CD4-positive, alpha-beta T cell treated with Interleukin-12 subunit alpha and Interleukin-12 subunit beta, for 1 hour (primary cell): Measurements from ENCODE around the gene NHS.

Source experiments
- DNase-seq: peaks from one replicate; pipeline ENCODE4 v3.0.0-alpha.2; 2020

The NHS gene

DNA sequence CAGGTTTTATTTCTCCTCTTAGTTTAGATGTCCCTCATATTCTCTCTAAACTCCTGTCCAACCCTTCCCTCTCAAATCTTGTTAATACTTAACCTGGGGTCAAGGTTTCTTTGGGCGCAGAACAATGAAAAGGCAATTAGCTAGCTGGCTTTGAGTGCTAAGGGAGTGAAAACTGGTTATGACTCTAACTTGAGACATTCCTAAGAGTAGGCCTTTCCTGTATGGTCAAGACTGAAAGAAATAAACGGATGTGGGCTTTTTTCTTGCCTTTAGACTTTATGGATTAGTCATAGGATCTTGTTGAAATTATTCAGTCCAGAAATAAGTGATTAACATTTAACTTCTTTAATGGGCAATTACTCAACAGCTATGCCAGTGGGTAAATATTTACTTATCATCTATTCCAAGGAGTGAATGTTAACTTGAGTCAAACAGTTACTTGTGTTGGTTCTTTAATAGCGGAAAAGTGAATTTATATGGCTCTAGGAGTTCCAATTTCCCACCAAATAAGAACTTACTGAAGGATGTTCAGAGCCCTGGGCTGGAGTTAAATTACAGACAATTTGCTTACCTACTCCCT lies 220.5 kb downstream of the NHS start:
- DNase-seq = no peak

DNA sequence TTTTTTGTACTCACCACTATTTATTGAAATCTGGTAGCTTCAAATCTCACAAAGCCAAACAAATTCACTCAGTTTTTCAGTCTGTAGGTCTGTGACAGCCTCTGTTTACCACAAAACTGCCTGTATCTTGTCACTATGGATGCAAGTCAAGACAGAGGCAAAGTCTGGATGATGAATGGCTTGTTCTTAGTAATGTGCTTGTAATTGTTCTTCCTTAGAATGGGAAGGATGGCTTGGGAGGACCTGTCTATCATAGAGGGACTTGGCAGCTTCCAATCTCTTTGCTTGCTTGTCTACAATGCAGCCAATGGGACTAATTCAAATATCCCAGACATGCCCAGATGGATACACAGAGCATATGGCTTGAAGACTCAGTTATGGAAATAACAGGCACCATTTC lies 221.1 kb downstream of the NHS start:
- DNase-seq = no peak

DNA sequence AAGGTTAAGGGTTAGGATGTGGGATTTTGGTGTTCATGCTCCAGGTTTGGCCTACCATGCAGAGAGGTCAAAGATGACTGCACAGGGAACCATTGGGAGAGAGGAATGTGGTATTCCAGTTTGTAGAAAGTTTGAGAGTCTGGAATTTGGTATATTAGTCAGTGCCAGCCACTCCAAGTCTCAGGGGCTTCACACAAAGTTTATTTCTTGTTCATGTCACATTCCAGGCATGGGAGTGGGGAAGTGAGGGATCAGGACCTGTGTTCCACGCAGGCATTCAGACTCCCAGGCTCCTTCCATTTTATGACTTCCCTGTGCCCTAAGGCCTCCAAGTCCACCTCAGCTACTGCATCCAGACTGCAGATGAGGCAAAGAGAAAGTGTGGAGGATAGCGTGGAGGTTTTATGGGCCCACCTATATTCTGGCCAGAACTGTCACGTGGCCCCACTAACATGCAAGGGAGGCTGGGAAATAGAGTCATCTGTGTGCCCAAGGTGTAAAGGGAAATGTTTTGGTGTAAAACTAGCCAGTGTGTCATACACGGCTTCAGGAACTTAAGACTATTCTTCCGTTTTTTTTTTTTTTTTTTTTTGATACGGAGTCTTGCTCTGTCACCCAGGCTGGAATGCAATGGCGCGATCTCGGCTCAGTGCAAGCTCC lies 221.7 kb downstream of the NHS start:
- no peak for DNase-seq

DNA sequence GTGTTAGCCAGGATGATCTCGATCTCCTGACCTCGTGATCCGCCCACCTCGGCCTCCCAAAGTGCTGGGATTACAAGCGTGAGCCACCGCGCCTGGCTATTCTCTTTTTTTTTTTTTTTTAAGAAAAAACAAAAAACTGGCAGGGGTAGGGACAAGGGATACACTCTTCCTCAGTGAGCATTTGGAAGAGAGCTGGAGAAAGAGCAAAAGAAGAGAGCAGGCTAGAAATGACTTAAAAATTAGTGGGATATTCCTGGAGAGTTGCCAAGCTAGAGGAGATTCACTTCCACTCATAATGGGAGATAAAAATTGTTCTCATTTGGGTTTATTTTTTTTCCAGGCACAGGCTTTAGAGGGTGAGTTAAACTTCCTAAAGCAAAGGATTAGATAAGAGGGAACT lies 222.3 kb downstream of the NHS start:
- no peak for DNase-seq

DNA sequence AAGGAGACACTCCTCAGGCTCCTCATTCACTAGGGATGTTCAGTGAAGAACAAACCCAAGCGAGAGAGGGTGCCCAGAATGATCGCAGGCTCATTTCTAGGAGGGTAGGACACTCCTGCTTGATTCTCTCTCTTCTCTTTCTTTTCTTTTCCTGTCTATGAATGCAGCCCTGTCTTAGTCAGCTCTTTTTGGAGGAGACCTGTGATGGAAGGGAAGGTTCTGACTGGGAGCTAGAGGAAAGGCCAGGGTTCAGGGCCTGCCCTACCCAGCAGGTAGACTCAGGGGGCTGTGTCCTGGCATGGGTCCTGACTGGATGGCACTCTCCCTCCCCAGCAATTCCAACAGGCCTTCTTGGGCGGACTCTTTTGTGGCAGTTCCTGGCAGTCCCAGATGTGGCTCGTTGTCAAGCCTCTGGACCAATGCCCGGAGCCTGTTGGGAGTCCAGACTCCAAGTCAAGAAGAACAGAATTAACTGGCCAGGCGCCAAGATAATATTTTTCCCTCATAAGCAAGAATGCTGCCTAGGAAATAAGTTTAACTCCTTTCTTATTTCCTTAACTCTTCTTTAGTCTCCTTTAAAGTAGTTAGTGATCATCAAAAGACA lies 222.9 kb downstream of the NHS start:
- no peak for DNase-seq

DNA sequence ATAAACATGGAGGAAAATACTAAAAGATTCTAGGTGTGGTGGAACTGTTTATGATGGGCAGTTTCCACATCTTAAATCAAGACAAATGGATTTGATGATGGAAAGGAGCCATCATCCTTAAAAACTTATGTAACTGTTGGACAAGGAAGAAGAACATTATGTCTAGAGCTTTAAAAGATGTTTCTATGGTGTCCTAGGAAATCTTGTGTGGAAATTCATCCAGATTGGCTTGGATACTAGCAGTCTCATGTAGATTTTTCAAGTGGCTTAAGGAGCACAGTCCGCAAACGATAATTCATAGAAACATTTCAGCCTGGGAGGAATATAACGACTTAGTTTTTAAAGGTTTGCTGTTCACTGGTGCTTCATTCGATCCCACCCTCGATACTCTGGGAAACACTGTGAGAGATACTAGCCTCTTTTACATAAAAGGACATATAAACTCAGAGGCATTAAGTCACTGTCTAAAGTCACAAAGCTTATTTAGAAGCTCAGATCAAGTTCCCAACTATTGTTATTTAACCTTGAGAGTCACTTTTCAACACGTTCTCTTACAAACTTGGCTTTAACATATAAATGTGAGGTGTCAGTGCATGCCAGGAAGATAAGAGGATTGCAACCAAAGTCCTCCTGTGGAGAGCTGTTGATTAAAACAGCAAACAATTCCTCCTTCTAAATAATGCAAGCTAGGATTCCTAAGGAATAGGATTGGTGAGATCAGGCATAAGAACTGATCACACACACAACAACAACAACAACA lies 226.6 kb downstream of the NHS start:
- no peak for DNase-seq

DNA sequence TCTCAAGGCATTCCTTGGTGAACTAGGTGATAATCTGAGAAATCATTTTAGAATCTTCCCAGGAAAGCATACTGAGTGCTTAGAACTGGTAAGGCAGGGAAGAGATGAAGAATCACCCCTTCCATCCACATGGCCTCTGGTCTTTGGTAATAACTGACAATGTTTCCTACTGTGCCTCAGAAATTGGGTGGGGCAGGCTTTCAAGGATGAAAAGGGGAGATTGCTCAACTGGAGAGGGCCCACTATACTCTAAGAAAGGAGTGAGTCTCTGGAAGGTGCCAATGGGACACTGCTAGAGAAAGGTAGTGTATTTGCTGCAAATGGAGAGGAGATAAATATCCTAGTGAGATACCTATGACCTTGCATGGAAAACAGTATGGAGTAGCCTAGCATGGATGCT lies 227.2 kb downstream of the NHS start:
- no peak for DNase-seq

DNA sequence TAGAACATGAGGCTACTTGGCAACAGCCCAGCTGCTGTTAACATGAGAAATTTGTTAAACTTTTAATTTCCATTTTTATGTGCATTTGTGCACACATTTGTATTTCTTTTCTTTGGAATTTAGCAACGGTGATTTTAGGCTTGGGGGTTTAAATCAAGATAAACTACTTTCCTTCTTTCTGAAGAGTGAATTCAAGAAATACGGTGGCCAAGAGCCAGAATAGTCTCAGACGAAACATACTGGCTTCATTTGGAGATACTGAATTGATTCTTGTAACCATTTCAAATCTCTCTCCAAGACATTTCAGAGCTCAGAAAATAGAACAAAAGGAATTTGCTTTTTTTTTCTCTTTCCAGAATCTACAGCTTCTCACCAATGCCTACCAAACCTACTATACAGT lies 228.2 kb downstream of the NHS start:
- no peak for DNase-seq

DNA sequence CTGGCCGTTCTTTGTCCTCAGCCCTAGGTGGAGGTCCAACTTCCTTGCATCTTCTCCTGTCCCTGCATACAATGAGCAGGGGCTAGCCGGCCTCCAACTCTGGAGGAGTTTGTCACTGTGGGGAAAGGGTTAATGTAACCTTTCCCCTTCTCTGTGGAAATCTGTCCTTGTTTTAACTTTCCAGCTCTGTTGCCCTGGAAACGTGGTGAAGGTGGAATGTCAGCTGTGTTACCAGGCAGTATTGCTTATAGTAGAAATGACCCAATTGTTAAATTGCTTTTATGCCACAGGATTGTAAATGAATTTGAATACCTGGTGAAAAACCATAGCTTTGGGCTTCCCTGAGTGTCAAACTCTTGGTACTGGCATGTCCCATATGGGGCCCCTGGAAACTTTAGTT lies 230.7 kb downstream of the NHS start:
- no peak for DNase-seq

DNA sequence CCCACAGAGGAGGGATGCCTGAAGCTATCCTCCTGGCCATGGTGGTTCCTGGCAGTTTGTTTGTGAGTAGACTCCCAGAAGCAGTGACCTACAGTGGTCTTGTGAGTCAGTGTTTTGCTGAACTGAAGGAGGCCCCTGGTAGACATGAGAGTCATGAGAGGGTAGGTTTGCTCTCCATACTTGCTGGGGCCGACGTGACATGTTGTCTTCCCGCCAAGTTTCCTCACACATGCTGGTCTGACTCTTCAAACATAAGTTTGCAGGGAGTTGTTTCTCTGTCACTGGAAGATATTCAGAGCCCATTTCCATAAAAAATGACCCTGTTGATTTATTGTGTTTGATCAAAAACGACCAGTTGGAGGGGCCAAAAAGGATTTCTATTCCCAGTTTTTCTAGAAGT lies 231.2 kb downstream of the NHS start:
- no peak for DNase-seq

DNA sequence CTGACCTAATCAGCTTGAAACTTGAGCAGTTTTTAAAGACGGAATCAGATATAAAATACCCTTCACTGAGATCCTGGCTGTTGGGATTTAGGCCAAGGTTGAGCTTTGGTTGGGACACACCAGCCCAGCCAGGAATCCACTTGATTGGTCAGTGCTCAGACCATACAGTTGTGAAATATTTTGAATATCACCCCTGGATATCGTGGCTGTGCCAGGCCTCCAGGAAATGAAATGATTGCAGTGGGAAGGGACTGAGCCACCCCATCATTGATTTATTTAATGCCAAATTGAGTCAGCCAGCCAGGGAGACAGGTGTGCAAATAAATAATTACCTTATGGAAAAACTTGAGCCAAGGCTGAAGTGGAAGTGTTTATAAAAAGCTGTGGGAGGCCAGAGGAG lies 233.9 kb downstream of the NHS start:
- DNase-seq = no peak

DNA sequence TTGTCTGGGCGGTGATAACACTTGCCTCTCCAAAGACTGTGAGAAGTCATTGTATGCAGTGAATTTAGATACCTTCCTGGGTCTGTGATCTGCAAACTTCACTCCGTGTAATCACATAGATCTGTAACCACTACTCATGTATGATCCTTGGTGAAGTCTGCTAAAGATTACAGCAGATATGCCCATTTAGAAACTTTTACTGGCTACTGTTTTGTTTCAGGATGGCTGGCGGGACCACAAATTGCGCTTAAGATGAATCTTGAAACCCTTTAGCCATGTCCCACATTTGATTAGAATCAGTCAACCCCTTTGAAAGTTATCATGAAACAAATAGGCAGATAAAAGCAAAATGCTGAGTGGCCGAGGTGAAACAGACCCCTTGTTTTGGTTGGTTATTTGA lies 235.8 kb downstream of the NHS start:
- DNase-seq = no peak

DNA sequence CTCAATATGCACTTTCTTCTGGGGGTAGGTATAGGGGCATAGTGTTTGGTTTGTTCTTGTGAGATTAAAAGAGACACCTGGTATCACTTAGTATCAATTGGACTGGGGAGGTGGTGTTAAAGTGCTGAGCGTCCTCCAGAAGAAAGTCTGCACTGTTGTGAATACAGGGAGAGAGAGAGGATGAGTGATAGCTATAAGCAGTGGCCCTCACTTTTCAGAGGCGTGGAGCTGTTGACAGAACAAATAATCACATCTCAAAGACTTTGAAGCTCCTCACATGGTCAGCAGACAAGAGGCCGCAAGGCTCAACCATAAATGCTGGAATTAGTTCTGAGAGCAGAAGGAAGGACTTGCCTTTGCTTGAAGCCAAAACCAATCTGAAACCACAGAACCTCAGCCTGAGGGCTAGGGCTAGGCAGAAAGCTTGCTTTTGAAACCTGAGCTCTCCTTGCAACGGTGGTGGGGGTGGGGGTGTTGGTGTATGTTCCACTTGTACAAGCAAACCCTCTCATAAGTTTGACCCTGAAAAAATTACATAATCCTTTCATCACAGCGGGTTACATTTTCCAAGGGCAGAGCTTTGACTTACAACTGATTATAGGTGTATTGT lies 239.1 kb downstream of the NHS start:
- no peak for DNase-seq

DNA sequence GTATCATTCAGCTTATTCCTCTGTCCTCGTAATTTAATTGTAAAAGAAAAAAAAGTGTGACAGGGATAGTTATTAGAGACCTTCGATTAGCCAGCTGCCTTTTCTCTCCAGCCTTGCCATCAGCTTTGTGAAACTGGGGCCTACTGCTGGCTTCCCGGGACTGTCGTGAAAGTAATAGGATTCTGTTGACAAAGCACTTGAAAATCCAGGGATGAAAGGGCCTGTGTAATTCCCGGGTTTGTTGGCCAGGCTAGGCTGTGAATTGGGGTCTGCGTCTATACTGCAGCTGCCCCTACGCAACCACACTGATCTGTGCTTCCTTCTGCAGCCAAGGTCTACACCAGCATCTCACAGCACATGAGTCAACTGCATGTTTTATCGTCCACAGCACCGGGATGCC lies 241.9 kb downstream of the NHS start:
- DNase-seq = no peak

DNA sequence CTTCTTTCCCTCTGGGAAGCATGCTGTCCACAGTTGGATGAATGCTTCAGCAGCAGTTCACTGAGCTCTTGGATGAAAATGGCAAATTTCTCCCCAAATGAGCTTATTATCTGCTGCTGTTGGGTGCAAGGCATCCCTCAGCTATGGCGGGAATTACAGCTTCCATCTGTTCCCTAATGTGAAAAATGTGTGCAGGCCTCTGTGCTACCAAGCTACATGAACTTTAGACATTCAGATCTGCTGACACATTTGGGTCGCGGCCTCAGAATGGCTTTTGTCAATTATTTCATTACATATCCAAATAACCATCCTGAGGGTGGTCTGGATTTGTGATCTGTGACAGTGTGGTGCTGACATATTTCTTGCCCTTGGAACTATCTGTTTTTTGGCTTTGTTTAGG lies 242.8 kb downstream of the NHS start:
- DNase-seq = no peak

DNA sequence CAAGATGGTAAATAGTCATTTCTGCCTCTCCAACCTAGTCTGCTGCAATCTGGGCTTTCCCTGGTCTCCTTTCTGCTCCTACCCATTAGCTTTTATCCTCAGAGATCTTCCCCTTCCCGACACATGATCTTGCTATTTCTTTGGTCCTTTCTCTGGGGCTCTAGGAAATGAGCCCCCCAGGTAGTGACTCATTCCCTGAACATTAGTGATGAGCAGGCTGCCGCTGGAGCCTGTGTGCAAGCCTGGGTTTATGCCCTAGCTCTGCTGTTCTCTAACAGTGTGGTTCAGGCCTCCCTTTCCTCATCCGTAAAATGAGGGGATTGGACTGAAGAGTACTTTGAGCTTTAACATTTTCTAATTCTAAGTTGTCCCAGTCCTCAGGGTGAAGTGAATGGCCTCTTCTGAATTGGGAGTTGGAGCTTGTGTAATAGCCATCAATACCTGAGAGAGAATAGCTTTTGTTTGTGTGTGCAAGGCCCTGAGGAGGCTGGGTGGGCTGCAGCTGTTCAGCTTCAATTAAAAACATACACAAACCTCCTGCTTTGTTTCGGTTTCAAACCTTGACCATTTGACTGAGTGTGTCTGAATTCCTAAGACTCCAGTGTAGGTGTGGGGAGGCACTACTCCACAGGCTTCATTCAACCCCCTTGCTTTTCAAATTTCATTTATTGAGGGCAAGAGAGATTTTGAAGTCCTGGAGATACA lies 246.7 kb downstream of the NHS start:
- no peak for DNase-seq

DNA sequence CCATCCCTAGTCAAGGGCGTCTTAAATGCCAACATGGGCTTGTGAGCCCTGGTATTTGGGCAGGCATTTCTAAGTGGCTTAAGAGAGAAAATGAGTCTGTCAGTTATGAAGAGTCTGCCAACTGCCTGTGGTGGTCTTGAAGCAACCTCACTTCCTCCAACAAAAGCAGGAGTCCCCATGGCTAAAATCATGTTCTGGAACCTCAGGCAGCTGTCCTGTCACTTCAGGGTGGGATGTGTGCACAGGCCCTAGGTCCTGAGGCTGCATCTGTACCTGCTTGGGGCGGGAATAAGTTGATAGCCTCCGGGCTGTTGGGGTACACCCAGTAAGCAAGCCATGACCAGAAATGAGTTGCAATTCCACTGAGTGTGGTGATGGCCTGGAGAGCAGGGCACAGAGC lies 247.3 kb downstream of the NHS start:
- DNase-seq = no peak

DNA sequence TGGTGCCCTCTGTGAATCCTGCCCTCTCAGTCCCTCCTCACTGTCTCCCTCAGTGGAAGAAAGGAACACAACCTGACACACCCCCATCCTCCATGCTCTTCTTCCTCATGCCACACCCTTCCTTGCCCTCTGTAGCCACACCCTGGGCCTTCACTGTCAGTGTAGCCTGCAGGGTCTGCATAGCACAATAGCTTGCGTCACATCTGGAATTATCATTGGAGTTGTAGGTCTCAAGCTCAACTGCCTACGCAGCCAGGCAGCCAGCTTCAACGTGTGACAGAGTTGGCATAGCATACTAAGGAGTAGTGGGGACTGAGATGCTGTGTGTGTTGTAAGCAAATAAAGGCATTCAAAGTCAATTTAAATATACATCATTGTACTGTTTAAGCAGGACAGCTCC lies 248.8 kb downstream of the NHS start:
- DNase-seq = no peak

DNA sequence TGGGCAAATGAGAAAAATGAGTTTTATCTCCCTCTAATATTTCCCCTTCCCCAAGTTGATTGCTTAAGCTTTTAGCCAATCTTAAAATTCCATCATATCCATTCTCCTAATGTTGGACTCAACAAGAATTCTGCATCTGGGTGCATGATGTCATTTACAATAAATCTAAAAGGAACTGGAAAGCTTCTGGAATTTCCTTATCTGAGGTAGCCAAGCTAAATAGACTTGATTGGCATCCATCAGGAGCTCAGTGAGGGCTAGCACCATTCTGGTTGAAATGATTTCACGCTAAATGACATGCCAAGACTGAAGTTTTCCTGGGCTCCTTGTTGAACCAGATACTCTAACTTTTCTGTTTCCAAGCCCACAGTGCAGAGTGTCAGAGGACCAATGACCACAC lies 252.0 kb downstream of the NHS start:
- DNase-seq = no peak

DNA sequence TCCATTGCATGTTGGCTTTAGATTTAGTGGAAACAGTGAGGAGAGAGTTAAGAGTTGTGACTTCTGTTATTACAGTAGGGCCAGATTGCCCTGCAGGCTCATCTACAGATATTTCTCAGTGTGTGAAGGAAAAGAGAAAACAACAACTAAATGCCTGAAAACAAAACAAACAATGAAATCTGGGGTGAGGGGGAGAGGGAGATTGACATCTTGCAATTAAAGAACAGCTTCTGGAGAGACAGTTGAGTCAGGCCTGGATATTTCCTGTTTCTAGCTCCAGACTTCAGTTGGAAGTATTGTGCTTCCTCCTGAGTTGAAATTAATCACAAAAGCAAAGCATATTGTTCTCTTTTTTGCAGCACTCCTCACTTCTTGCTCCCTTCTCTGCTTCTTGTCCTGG lies 254.0 kb downstream of the NHS start:
- DNase-seq = no peak

DNA sequence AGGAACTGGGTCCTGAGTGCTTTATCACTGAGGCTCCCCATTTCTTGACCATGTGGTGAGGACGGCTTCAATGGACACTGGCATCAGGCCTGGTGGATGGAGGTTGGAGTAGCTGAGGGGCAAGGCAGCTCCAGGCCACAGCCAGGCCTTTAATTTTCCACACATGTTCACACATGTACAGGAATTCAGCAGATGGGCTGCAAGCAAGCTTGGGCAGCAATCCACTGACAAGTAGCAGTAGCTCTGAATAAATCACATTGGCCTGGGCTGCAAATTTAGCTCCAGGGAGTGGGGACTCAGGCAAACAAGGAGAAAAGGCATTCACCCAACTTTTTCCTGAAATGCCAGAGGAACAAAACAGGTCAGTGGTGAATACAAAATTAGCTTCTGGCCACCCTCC lies 254.5 kb downstream of the NHS start:
- no peak for DNase-seq

DNA sequence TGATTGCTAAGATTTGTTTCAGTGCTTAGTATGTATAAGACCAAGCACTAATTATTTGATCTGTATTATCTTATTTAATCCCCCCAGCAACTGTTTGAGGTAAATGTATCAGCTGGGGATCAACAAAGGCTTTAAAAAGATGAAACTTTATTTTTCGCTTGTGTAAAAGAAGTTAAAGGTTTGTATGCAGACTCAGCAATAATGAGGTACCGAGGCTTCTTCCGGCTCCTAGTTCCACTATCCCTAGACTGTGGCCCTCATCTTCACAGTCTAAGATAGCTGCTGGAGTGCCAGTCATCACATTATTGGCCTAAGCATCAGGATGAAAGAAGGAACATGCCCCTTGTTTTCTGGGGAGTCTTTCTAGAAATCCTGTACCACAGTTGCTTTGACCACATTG lies 256.6 kb downstream of the NHS start:
- DNase-seq = no peak

DNA sequence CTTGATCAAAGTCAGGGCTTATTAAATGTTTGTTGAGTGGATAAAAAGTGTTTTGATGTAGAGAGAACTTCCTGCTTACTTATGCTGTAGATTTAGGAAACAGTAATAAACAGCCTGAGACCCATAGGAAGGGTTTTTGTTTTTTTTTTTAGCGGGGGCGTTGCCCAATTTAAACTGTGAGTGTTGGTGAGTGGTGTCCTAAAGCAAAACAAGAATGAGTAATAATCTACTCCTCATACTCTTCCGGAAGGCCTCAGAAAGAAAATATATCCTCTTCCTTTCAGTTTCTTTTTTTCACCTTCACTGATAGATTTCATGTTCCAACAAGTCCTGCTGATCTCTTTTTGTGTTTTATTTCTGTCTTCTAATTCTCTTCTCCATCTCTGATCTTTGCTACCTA lies 257.9 kb downstream of the NHS start:
- DNase-seq = no peak
